Measurements from ENCODE around the gene POU4F3.
A peak's percentile ranks its signal among the peaks of the same experiment; 100 is the strongest.

Gene POU4F3

GRCh38 chr5:146302406-146302805 is 36.2 kb upstream of the POU4F3 start:
- ChIA-PET POLR2A (no interaction called here), CTCF (interaction anchor here (0.6 kb wide), 1 partner anchor 54 kb away, joined by 7 read pairs; no protein-coding TSS in a partner anchor)

GRCh38 chr5:146306838-146307237 is 31.8 kb upstream of the POU4F3 start:
- no peak for TF ChIP-seq ZNF384 (IDR thresholded peaks at IDR 0.05)
- no peak for TF ChIP-seq PKNOX1 (IDR thresholded peaks at IDR 0.05)
- no peak for TF ChIP-seq FOXM1 (IDR thresholded peaks at IDR 0.05; ENCODE audit: borderline replicate concordance)
- no peak for TF ChIP-seq SP1 (IDR thresholded peaks at IDR 0.05)
- DNase-seq (ENCODE audit: extremely low spot score) = no peak
- CTCF ChIA-PET = no interaction called here
- POLR2A ChIA-PET = no interaction called here

More at GRCh38 chr5:146302406-146302805, 36.2 kb upstream of the POU4F3 start:
- DNase-seq (ENCODE audit: extremely low spot score) = no peak
- TF ChIP-seq ZNF384 (IDR thresholded peaks at IDR 0.05) (no peak), FOXA1 (IDR thresholded peaks at IDR 0.05) (no peak), FOXM1 (IDR thresholded peaks at IDR 0.05; ENCODE audit: borderline replicate concordance) (no peak)

GRCh38 chr5:146307796-146308195 is 30.8 kb upstream of the POU4F3 start:
- ChIA-PET CTCF (no interaction called here), POLR2A (no interaction called here)
- no peak for DNase-seq (ENCODE audit: extremely low spot score)
- TF ChIP-seq CTBP1 (IDR thresholded peaks at IDR 0.05; ENCODE audit: borderline replicate concordance) = no peak
- no peak for TF ChIP-seq ZNF384 (IDR thresholded peaks at IDR 0.05)
- TF ChIP-seq NFRKB (IDR thresholded peaks at IDR 0.05) = no peak
- TF ChIP-seq BHLHE40 (IDR thresholded peaks at IDR 0.05; ENCODE audit: borderline replicate concordance) = no peak
- no peak for TF ChIP-seq PKNOX1 (IDR thresholded peaks at IDR 0.05)
- TF ChIP-seq ARNT (IDR thresholded peaks at IDR 0.05) = no peak
- no peak for TF ChIP-seq HDGF (IDR thresholded peaks at IDR 0.05; ENCODE audit: borderline replicate concordance)
- TF ChIP-seq FOXK2 (IDR thresholded peaks at IDR 0.05) = no peak
- no peak for TF ChIP-seq L3MBTL2 (conservative IDR thresholded peaks at IDR 0.05)
- TF ChIP-seq LEF1 (IDR thresholded peaks at IDR 0.05; ENCODE audit: borderline replicate concordance) = no peak
- TF ChIP-seq ELF4 (IDR thresholded peaks at IDR 0.05) = no peak
- no peak for TF ChIP-seq FOXM1 (IDR thresholded peaks at IDR 0.05; ENCODE audit: borderline replicate concordance)
- no peak for TF ChIP-seq SP1 (IDR thresholded peaks at IDR 0.05)
- no peak for TF ChIP-seq TARDBP (IDR thresholded peaks at IDR 0.05)
- TF ChIP-seq FOXA1 (IDR thresholded peaks at IDR 0.05) = no peak
- TF ChIP-seq SUZ12 (IDR thresholded peaks at IDR 0.05) = no peak

GRCh38 chr5:146310540-146310939 is 28.1 kb upstream of the POU4F3 start:
- DNase-seq (ENCODE audit: extremely low spot score) = no peak
- no peak for TF ChIP-seq NFRKB (IDR thresholded peaks at IDR 0.05)
- TF ChIP-seq PKNOX1 (IDR thresholded peaks at IDR 0.05) = no peak
- no peak for TF ChIP-seq FOXK2 (IDR thresholded peaks at IDR 0.05)
- no peak for TF ChIP-seq HDGF (IDR thresholded peaks at IDR 0.05; ENCODE audit: borderline replicate concordance)
- TF ChIP-seq BHLHE40 (IDR thresholded peaks at IDR 0.05; ENCODE audit: borderline replicate concordance) = no peak
- TF ChIP-seq FOXA1 (IDR thresholded peaks at IDR 0.05) = no peak
- no peak for TF ChIP-seq ZNF384 (IDR thresholded peaks at IDR 0.05)
- TF ChIP-seq ELF4 (IDR thresholded peaks at IDR 0.05) = no peak
- TF ChIP-seq CTBP1 (IDR thresholded peaks at IDR 0.05; ENCODE audit: borderline replicate concordance) = no peak
- no peak for TF ChIP-seq L3MBTL2 (conservative IDR thresholded peaks at IDR 0.05)
- no peak for TF ChIP-seq LEF1 (IDR thresholded peaks at IDR 0.05; ENCODE audit: borderline replicate concordance)
- TF ChIP-seq SUZ12 (IDR thresholded peaks at IDR 0.05) = no peak
- no peak for TF ChIP-seq TARDBP (IDR thresholded peaks at IDR 0.05)
- POLR2A ChIA-PET = no interaction called here
- CTCF ChIA-PET = interaction anchor here (0.7 kb wide), 1 partner anchor 119 kb away, joined by 3 read pairs; no protein-coding TSS in a partner anchor

- TF ChIP-seq PKNOX1 (IDR thresholded peaks at IDR 0.05) (peak; percentile 57), FOXM1 (IDR thresholded peaks at IDR 0.05; ENCODE audit: borderline replicate concordance) (no peak)
- CTCF ChIA-PET = no interaction called here
- POLR2A ChIA-PET = no interaction called here
- DNase-seq (ENCODE audit: extremely low spot score) = no peak
Measured at GRCh38 chr5:146311278-146311677, 27.4 kb upstream of the POU4F3 start.

GRCh38 chr5:146313027-146313426 is 25.6 kb upstream of the POU4F3 start:
- ChIA-PET POLR2A (no interaction called here), CTCF (no interaction called here)
- TF ChIP-seq FOXA1 (IDR thresholded peaks at IDR 0.05) (no peak), FOXM1 (IDR thresholded peaks at IDR 0.05; ENCODE audit: borderline replicate concordance) (no peak), PKNOX1 (IDR thresholded peaks at IDR 0.05) (no peak), L3MBTL2 (conservative IDR thresholded peaks at IDR 0.05) (no peak), NFRKB (IDR thresholded peaks at IDR 0.05) (no peak), TARDBP (IDR thresholded peaks at IDR 0.05) (no peak)
- DNase-seq (ENCODE audit: extremely low spot score) = no peak

Data from HEK293T (cell line).